Omental fat pad (tissue), 4 donors: ENCODE results near the gene SGTB. TPM values are rescaled to one million over a fixed set of nuclear protein-coding genes. Genes with fewer than 3 reads are reported as not detected.
"Not testable (repeated sequence)": the region's sequence is repeated elsewhere in the genome, so short reads cannot be mapped to it uniquely, and the experiment has no call there.

Experiments used
- ATAC-seq: fragments of 150-250 bp; one replicate; pipeline ENCODE4 v1.9.1; 2016; ENCODE audit warnings: mild to moderate bottlenecking, moderate library complexity; ENCODE audit not compliant: low FRiP score
- DNase-seq: peaks from one replicate; pipeline ENCODE4 v3.0.0-alpha.2; 2019; ENCODE audit warnings: low spot score
- CTCF ChIP-seq, 3 donors: fragments of 450-650 bp; IDR thresholded peaks; one replicate each; pipeline ENCODE4 v1.5.1; 2016 to 2017; ENCODE audit warnings: antibody characterized with exemption in 3 of 3, mild to moderate bottlenecking in 3 of 3, moderate library complexity in 2 of 3
- total RNA-seq, 4 donors: library from RNA; depleted of rRNA; stranded (reverse); fragments of >200 nt; gene quantifications; one replicate each; pipeline ENCODE4 v1.1.0, GENCODE V29; 2016

SGTB gene
- total RNA-seq, 4 donors from 2014 or later = 5.7 to 12.6 (median 10.4) TPM

GRCh38 chr5:65699338-65699737, 22.6 kb downstream of the SGTB start:
- no peak for TF ChIP-seq CTCF (IDR thresholded peaks at IDR 0.05)
- no peak for ATAC-seq
- DNase-seq = no peak

- ATAC-seq (no peak), DNase-seq (no peak)
- TF ChIP-seq CTCF (IDR thresholded peaks at IDR 0.05) = no peak
These were observed 25.0 kb downstream of the SGTB start for GRCh38 chr5:65696892-65697291.

GRCh38 chr5:65695896-65696295, 26.0 kb downstream of the SGTB start:
- no peak for DNase-seq
- ATAC-seq = no peak
- no peak for TF ChIP-seq CTCF (IDR thresholded peaks at IDR 0.05)

GRCh38 chr5:65695162-65695755, 26.6 kb downstream of the SGTB start:
- DNase-seq (no peak), ATAC-seq (no peak)
- TF ChIP-seq CTCF (IDR thresholded peaks at IDR 0.05) = no peak

- no peak for DNase-seq
- no peak for ATAC-seq
- TF ChIP-seq CTCF (IDR thresholded peaks at IDR 0.05) = no peak
These were observed 28.8 kb downstream of the SGTB start for GRCh38 chr5:65693121-65693520.

GRCh38 chr5:65682148-65682547, 39.8 kb downstream of the SGTB start:
- TF ChIP-seq CTCF (IDR thresholded peaks at IDR 0.05) = no peak
- ATAC-seq (no peak), DNase-seq (no peak)

- ATAC-seq, DNase-seq: not testable (repeated sequence)
These were observed 45.9 kb downstream of the SGTB start for GRCh38 chr5:65676056-65676455.

- DNase-seq = no peak
- no peak for ATAC-seq
- TF ChIP-seq CTCF (IDR thresholded peaks at IDR 0.05) = no peak
These were observed 47.2 kb downstream of the SGTB start for GRCh38 chr5:65674749-65675148.
